Activated T-cell treated with anti-CD3 and anti-CD28 coated beads for 48 hours (primary cell): ENCODE results near the gene SH3PXD2A.

ENCODE experiments used
- DNase-seq: peaks from one replicate; pipeline ENCODE4 v3.0.0-alpha.2; 2020; ENCODE audit warnings: low read depth

Gene SH3PXD2A

GRCh38 chr10:103683851-103684250 lies 171.5 kb downstream of the SH3PXD2A start:
- no peak for DNase-seq

GRCh38 chr10:103682631-103683030 lies 172.7 kb downstream of the SH3PXD2A start:
- no peak for DNase-seq

- no peak for DNase-seq
Measured at GRCh38 chr10:103681617-103682399, 173.6 kb downstream of the SH3PXD2A start.

GRCh38 chr10:103680869-103681236 lies 174.5 kb downstream of the SH3PXD2A start:
- no peak for DNase-seq

GRCh38 chr10:103679096-103679790 lies 176.1 kb downstream of the SH3PXD2A start:
- no peak for DNase-seq

GRCh38 chr10:103678178-103678526 lies 177.2 kb downstream of the SH3PXD2A start:
- peak; percentile 74 for DNase-seq

- DNase-seq, result no peak
Measured at GRCh38 chr10:103677486-103678177, 177.7 kb downstream of the SH3PXD2A start.

GRCh38 chr10:103676851-103677417 lies 178.4 kb downstream of the SH3PXD2A start:
- no peak for DNase-seq

GRCh38 chr10:103676058-103676785 lies 179.2 kb downstream of the SH3PXD2A start:
- DNase-seq, result no peak

- DNase-seq, result no peak
Measured at GRCh38 chr10:103673606-103674005, 181.8 kb downstream of the SH3PXD2A start.

GRCh38 chr10:103672345-103672744 lies 183.0 kb downstream of the SH3PXD2A start:
- no peak for DNase-seq

- no peak for DNase-seq
Measured at GRCh38 chr10:103671126-103671895, 184.1 kb downstream of the SH3PXD2A start.

GRCh38 chr10:103669944-103670343 lies 185.4 kb downstream of the SH3PXD2A start:
- DNase-seq, result no peak

- DNase-seq, result no peak
Measured at GRCh38 chr10:103669243-103669929, 186.0 kb downstream of the SH3PXD2A start.

GRCh38 chr10:103668351-103669242 lies 186.8 kb downstream of the SH3PXD2A start:
- no peak for DNase-seq

- DNase-seq, result no peak
Measured at GRCh38 chr10:103667356-103667755, 188.0 kb downstream of the SH3PXD2A start.

- DNase-seq, result no peak
Measured at GRCh38 chr10:103666762-103667150, 188.6 kb downstream of the SH3PXD2A start.

GRCh38 chr10:103666087-103666761 lies 189.2 kb downstream of the SH3PXD2A start:
- DNase-seq, result no peak
